ENCODE data around the gene GRIN3A. TPM values are rescaled to one million over a fixed set of nuclear protein-coding genes. Genes with fewer than 3 reads are reported as not detected.
A peak's percentile ranks its signal among the peaks of the same experiment; 100 is the strongest.

GRIN3A gene
- total and polyA plus RNA-seq, 9 of the 15 experiments (the other 6 are each of a cell fraction or from before 2014, with no cell fraction given), result 0.01 to 0.03 TPM; not detected in 7

- TF ChIP-seq ZNF518B (CRISPR knock-in tag; IDR thresholded peaks at IDR 0.05) (no peak), PHB (CRISPR knock-in tag; IDR thresholded peaks at IDR 0.05) (no peak), ARHGAP35 (IDR thresholded peaks at IDR 0.05; ENCODE audit: partially characterized antibody) (no peak), ZNF584 (CRISPR knock-in tag; IDR thresholded peaks at IDR 0.05; ENCODE audit: low read depth) (no peak), DPF2 (IDR thresholded peaks at IDR 0.05) (0 out of 2 replicates have a peak, but pooled peaks have one; percentile 16), TEAD4 (IDR thresholded peaks at IDR 0.05; ENCODE audit: low read length) (0 out of 2 replicates have a peak, but pooled peaks have one; percentile 26), TEAD4 (CRISPR knock-in tag; IDR thresholded peaks at IDR 0.05; ENCODE audit: borderline replicate concordance) (no peak), NFE2 (IDR thresholded peaks at IDR 0.05; ENCODE audit: low read depth) (peak; percentile 35; the same call in 1 of the 2 replicates), ZNF707 (CRISPR knock-in tag; conservative IDR thresholded peaks at IDR 0.05) (no peak), PHF20 (IDR thresholded peaks at IDR 0.05; ENCODE audit: partially characterized antibody) (no peak), ZNF589 (CRISPR knock-in tag; IDR thresholded peaks at IDR 0.05; ENCODE audit: low read depth) (no peak), ZNF239 (CRISPR knock-in tag; IDR thresholded peaks at IDR 0.05) (no peak), TBP (optimal IDR thresholded peaks at IDR 0.05; ENCODE audit: low read depth, low read length) (no peak), PBX2 (CRISPR knock-in tag; IDR thresholded peaks at IDR 0.05; ENCODE audit: low read depth) (no peak), PBX2 (tag; conservative IDR thresholded peaks at IDR 0.05; ENCODE audit: low read depth) (peak; percentile 67), ZNF282 (CRISPR knock-in tag; IDR thresholded peaks at IDR 0.05) (no peak), POLR2AphosphoS2 (IDR thresholded peaks at IDR 0.05; ENCODE audit: low read length) (no peak), MIER1 (IDR thresholded peaks at IDR 0.05; ENCODE audit: low read depth) (no peak), HNRNPUL1 (IDR thresholded peaks at IDR 0.05; ENCODE audit: low read length) (no peak), ZNF12 (CRISPR knock-in tag; IDR thresholded peaks at IDR 0.05) (no peak), TCFL5 (CRISPR knock-in tag; conservative IDR thresholded peaks at IDR 0.05) (no peak), GATA2 (CRISPR knock-in tag; IDR thresholded peaks at IDR 0.05) (no peak), ZNF280B (CRISPR knock-in tag; IDR thresholded peaks at IDR 0.05) (no peak), ZBED1 (IDR thresholded peaks at IDR 0.05) (no peak)
Measured at GRCh38 chr9:101571114-101571513, 167.3 kb downstream of the GRIN3A start (continued).
